CD4-positive, alpha-beta T cell treated with Interleukin-4 for 4 hours (primary cell): ENCODE data around the gene ITGB4.

Experiments
- DNase-seq: peaks from one replicate; pipeline ENCODE4 v3.0.0-alpha.2; 2020

ITGB4 gene

GRCh38 chr17:75720656-75721462 is at the start of gene ITGB4:
TSS of gene ITGB4 (plus strand) at chr17:75721459. CDS start at chr17:75724704, 3,245 bp downstream.
- peak; percentile 59 for DNase-seq

- DNase-seq: no peak
Measured at GRCh38 chr17:75672011-75672410, 49.2 kb upstream of the ITGB4 start.

GRCh38 chr17:75673487-75673886 is 47.8 kb upstream of the ITGB4 start:
- DNase-seq: no peak

- no peak for DNase-seq
Measured at GRCh38 chr17:75676461-75676860, 44.8 kb upstream of the ITGB4 start.

- DNase-seq: no peak
Measured at GRCh38 chr17:75679706-75680211, 41.5 kb upstream of the ITGB4 start.

GRCh38 chr17:75680431-75680830 is 40.8 kb upstream of the ITGB4 start:
- no peak for DNase-seq

GRCh38 chr17:75681289-75681688 is 40.0 kb upstream of the ITGB4 start:
- no peak for DNase-seq

GRCh38 chr17:75683583-75683982 is 37.7 kb upstream of the ITGB4 start:
- no peak for DNase-seq

GRCh38 chr17:75684249-75684648 is 37.0 kb upstream of the ITGB4 start:
- no peak for DNase-seq

- DNase-seq: no peak
Measured at GRCh38 chr17:75684924-75685323, 36.3 kb upstream of the ITGB4 start.

- DNase-seq: no peak
Measured at GRCh38 chr17:75685499-75685898, 35.8 kb upstream of the ITGB4 start.

- DNase-seq: no peak
Measured at GRCh38 chr17:75688209-75688825, 32.9 kb upstream of the ITGB4 start.

- peak; percentile 51 for DNase-seq
Measured at GRCh38 chr17:75689441-75689873, 31.8 kb upstream of the ITGB4 start.

GRCh38 chr17:75691371-75691791 is 29.9 kb upstream of the ITGB4 start:
- DNase-seq: no peak

- DNase-seq: no peak
Measured at GRCh38 chr17:75691801-75692626, 29.2 kb upstream of the ITGB4 start.

GRCh38 chr17:75692976-75693375 is 28.3 kb upstream of the ITGB4 start:
- DNase-seq: no peak

- no peak for DNase-seq
Measured at GRCh38 chr17:75693500-75694481, 27.5 kb upstream of the ITGB4 start.

- DNase-seq: no peak
Measured at GRCh38 chr17:75694536-75694935, 26.7 kb upstream of the ITGB4 start.

GRCh38 chr17:75695141-75695829 is 26.0 kb upstream of the ITGB4 start:
- DNase-seq: no peak

- no peak for DNase-seq
Measured at GRCh38 chr17:75695830-75696271, 25.4 kb upstream of the ITGB4 start.

GRCh38 chr17:75697651-75698291 is 23.5 kb upstream of the ITGB4 start:
- DNase-seq: no peak
